Measurements from ENCODE around the gene TTLL9.
"Not testable (repeated sequence)": the region's sequence is repeated elsewhere in the genome, so short reads cannot be mapped to it uniquely, and the experiment has no call there.

The TTLL9 gene

DNA sequence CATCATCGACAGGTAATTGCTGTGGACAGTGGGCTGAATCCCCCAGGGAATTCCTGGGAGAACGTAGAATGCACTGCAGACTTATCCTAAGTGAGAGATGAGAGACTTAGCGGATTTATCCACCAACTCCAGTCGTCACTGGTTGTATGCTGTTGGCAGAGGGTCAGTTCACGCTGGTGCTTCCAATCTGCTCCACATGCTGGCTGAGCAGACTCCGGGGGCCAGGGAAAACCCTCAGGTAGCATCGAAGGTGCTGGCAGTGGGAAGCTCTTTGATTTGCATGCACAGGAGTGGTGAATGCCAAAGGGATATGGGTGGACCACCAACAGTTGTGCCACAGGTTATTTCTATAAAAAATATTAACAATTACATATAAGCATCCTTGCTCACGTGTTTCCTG lies 20.2 kb downstream of the TTLL9 start:
- no peak for DNase-seq

DNA sequence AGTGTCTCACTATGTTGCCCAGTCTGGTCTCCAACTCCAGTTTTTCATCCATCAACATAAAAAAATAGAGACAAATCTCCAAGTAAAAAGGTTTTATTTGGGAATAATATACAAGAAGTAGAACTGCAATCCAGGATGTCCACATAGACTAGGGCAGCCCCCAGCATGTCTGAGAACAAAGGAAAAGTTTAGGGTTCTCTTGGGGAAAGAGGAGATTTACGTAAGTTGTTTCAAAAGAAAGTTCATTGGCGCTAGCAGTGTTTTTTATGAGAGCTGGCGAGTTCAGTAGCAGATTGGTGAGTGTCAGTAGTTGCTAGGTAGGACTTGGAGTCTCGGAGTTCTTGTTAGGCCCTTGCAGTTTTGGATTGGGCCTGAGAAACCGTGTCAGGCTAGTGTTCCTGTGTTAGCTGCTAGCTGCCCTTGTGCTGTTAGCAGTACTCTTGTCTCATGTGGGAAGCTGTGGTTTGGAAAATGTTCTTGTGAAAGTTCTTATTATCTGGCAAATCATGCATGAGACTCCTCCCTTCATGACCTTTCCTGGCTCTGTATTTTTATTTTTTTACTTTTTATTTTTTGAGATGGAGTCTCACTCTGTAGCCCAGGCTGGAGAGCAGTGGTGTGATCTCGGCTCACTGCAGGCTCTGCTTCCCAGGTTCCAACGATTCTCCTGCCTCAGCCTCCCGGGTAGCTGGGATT lies 24.7 kb downstream of the TTLL9 start:
- DNase-seq = no peak

DNA sequence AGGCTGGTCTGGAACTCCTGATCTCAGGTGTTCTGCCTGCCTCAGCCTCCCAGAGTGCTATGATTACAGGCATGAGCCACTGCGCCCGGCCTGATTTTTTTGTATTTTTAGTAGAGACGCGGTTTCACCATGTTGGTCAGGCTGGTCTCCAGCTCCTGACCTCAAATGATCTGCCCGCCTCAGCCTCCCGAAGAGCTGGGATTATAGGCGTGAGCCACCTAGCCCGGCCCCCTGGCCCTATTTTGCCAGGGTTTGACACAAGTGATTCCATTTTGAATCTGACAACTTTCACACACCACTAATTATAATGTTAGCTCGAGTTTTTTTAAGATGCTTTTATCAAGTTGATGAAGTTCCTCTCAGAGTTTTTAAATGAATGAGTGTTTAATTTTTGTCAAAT lies 25.6 kb downstream of the TTLL9 start:
- no peak for DNase-seq

- DNase-seq = no peak
These were observed 27.1 kb downstream of the TTLL9 start for GRCh38 chr20:31897541-31897940.

GRCh38 chr20:31901615-31902014 lies 31.2 kb downstream of the TTLL9 start:
- DNase-seq = no peak

GRCh38 chr20:31903627-31904386 lies 33.4 kb downstream of the TTLL9 start:
- no peak for DNase-seq

DNA sequence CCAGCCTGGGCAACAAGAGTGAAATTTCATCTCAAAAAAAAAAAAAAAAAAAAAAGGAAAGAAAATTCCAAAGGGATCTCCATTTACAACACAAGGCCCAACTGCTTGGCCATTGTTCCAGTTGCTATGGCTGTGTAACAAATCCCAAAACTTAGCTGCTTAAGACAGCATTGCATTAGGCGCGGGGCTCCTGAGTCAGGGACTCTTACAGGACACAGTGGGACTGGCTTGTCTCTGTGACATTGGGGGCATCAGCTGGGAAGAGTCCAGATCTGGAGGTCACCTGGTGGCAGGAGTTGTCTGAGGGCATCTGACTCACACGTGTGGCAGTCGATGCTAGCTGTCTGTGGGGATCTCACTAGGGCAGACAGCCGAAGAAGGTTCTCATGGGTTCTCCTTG lies 35.6 kb downstream of the TTLL9 start:
- no peak for DNase-seq

DNA sequence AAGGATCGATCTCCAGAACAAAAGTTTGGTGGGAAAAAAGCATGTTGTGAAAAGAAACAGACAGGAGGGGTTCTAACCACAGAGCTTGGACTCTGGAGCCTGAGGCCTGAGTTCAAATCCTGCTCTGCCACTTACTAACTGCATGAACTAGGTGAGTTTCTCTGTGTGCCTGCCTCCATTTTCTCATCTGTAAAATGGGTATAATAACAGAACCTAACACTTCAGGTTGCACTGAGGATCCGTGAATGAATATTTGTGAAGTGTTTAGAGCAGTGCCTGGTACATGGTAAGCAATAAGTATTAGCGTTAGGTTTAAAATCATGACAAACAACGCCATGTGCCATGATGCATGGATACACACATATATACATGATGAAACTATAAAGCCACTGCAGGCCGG lies 36.6 kb downstream of the TTLL9 start:
- no peak for DNase-seq

- no peak for DNase-seq
These were observed 37.6 kb downstream of the TTLL9 start for GRCh38 chr20:31908016-31908415.

GRCh38 chr20:31908424-31908823 lies 38.0 kb downstream of the TTLL9 start:
- no peak for DNase-seq

DNA sequence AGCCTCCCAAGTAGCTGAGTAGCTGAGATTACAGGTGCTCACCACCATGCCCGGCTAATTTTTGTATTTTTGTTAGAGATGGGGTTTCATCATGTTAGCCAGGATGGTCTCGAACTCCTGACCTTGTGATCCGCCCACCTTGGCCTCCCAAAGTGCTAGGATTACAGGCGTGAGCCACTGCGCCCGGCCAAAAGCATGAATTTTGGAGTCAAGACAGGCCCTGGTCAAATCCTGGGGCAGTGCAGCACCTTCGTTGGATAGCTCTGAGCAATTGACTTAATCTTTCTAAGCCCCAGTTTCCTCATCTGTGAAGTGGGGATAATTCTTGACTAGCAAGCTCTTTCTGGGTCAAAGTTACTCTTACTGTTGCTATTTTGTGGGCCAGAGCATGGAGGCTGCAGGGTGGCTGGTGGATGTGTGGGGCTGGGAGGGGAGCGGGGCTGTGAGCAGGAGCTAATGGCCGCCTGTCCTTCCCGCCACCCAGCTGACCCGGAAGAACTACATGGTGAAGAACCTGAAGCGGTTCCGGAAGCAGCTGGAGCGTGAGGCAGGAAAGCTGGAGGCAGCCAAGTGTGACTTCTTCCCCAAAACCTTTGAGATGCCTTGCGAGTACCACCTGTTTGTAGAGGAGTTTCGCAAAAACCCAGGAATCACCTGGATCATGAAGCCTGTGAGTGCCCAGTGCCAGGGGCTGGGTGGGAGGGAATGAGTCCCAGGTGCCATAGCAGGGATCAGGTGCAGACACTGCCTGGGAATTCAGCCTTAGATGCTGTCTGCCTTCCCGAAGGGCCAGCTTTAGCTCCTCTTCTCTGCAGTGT lies 39.0 kb downstream of the TTLL9 start:
- DNase-seq = no peak

GRCh38 chr20:31910071-31910803 lies 39.8 kb downstream of the TTLL9 start:
- DNase-seq = no peak

DNA sequence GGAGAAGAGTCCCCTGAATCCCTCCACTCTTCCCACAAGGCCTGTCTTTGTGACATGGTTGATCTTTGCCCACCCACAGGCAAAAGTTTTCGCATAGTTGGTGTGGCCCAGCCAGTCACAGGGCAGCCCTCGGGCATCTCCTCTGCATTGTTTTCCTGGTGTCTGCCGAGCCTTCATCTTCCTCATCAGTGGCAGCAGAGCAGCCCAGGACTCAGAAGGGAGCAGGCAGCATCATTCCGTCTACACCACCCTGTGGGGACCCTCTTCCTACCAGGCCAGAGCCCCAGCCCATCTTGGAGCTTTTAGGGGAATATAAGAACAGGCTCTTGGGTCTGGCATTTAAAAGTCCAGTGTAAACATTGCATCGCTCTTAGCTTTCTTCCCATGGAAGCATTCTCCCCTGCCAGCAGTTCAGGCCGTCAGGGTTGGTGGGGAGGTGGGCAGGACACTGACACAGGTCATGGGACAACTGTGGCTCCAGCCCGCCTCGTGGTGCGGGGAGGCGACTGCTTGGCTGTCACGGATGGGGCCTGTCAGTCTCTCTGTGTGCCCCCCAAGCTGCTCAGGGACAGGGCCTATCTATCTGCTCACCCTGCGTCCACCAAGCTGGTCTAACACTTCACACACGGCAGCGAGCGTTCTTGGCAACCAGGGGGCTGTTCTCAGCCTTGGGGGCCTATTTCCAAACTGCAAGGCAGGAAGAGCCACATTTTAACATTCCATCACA lies 43.2 kb downstream of the TTLL9 start:
- no peak for DNase-seq

- DNase-seq = no peak
These were observed 43.7 kb downstream of the TTLL9 start for GRCh38 chr20:31914170-31914569.

DNA sequence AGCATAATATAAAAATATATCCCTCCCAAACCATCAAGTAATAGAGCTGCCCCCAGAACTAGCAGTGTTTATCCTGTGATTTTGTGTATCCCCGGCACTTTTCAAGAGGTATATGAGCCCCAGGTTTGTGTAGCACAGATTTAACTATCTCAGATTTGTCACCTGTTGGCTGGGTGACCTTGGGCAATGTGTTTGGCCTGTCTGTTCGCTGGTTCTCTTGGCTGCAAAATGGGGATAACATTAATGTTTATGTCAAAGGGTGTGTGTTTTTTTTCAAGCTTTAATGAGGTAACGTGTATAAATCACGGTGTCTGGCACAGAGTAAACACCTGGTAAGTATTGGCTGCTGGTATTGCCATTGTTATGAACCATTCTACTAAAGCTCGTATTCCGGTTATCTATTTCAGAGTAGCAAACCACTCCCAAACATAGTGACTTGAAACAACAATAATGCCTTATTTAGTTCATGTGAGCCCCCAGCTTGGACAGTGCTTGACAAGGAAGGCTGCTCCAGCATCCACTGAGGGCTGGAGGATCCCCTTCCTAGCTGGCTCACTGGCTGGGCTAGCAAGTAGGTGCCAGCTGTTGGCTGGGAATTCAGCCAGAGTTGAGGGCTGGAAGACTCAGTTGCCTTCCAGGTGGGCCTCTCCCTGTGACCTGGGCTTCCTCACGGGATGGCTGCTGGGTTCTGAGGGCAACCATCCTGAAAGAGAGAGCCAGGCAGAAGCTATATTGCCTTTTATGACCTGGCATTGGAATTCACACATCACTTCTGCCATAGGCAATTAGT lies 45.3 kb downstream of the TTLL9 start:
- DNase-seq = no peak

DNA sequence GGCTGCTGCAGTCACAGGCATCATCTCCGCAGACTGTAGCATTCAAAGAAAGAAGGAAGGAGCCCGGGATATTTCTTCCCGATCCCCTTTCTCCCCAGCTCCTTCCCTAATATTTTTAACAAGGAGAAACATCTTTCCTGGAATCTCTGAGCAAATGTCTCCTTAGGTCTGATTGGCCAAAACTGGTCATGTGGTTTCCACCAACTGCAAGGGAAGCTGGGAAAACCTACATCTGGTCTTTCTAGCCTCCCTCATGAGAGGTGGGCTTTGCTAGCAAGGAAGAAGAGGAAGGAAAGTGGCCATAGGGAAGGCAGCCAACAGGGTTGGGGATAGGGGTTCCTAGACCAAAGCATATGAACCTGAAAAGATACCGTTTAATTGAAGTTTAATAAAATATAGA lies 46.3 kb downstream of the TTLL9 start:
- no peak for DNase-seq

GRCh38 chr20:31917962-31918412 lies 47.6 kb downstream of the TTLL9 start:
- not testable (repeated sequence) for DNase-seq

GRCh38 chr20:31918466-31919105 lies 48.2 kb downstream of the TTLL9 start:
- no peak for DNase-seq

DNA sequence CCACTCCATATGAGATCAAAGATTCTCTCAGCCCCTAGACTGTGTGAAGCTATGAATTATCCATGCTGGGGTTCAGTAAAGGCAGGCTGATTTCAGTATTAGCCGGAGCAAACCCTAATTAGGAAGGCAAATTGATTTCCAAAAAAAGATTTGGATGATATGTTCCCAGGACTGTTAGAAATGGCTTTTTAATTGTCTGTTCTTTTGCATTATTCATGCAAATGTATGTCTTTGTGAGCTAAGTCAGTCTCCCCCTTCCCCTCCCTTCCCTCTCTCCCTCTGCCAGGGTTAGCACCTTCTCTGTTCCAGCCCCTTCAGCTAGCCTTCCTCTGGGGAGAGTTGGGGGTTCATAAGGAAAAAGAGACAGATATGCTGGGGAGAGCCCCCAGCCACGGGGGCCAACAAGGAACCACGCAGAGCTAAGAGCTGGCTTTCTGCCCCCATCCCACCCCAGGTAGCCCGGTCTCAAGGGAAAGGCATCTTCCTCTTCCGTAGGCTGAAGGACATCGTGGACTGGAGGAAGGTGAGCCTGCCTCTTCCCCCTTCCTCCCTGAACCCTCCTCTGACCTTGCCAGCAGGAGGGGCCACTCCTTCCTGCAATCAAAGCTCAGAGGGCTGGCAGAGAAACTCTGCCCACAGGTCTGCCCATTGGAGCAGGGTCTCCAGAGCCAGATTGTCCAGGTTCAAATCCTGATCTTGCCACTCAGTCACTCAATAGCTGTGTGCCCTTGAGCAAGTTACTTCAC lies 49.1 kb downstream of the TTLL9 start:
- no peak for DNase-seq

GRCh38 chr20:31920275-31920855 lies 49.9 kb downstream of the TTLL9 start:
- DNase-seq = no peak
